T47D (cell line): ENCODE measurements around the gene C2CD3.

Experiments used
- DNase-seq, 2 experiments: peaks; one replicate each; pipeline versions ENCODE4 v3.0.0 to v3.0.0-alpha.2; 2011 to 2012; ENCODE audit warnings: low read depth in 1 of 2, low spot score in 1 of 2
- JUND ChIP-seq: IDR thresholded peaks from 2 replicates; pipeline ENCODE4 v1.6.1; 2012; ENCODE audit warnings: low read depth
- in situ Hi-C: cut with HindIII; loops from 2 replicates; pipeline ENCODE4 v1.10.0; 2016; ENCODE audit warnings: low sequenced_read_pairs, low pct_unique_long_range_greater_than_20kb

The C2CD3 gene

DNA sequence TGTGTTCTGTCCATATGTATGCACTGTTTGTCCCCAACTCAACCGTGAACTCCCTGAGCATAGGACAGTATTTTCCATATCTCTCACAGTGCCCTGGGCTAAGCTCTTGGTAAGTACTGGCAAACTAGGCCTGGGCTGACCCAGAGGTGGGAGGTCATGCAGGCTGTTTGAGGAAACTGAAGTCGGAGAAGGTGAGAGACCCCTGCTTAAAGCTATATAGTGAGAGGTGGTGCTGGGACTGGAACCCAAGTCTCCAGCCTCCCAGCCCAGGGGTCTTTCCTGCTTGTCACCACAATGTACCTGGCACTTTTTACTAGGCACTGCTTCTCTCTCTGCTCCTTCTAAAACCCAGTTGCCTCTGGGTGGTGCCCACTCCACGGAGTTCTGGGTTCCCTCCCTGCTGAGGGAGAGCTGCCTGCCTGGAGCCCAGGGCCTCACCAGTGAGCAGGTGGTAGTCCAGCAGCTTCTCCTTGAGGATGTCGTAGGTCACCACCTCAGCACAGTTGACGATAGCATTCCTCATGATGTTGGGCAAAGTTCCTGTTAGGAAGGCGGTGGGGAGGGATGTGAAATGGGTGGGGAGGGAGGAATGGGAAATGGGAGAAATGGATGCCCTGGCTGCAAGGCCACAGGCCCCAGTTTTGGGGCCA lies 166.6 kb downstream of the C2CD3 start:
- in situ Hi-C loops, result no loop called here
- TF ChIP-seq JUND, result no peak
- DNase-seq, result no peak

DNA sequence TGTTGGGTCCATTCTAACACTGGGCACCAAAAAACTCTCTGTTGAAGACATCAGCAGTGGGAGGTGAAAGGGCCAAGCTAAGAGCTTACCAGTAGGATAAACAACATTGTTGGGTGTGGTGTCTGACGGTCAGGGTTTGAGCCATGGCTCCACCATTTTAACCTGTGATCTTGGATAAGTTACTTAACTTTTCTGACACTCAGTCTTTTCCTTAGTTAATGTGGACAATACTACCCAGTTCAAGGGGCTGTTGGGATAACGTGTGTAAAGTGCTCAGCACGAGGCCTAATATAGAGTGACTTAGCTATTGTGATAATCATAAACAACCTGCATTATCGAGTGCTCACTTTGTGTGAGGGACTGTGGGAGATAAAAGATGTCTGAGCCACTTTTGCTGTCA lies 168.0 kb downstream of the C2CD3 start:
- in situ Hi-C loops, result no loop called here
- TF ChIP-seq JUND, result no peak
- no peak for DNase-seq

DNA sequence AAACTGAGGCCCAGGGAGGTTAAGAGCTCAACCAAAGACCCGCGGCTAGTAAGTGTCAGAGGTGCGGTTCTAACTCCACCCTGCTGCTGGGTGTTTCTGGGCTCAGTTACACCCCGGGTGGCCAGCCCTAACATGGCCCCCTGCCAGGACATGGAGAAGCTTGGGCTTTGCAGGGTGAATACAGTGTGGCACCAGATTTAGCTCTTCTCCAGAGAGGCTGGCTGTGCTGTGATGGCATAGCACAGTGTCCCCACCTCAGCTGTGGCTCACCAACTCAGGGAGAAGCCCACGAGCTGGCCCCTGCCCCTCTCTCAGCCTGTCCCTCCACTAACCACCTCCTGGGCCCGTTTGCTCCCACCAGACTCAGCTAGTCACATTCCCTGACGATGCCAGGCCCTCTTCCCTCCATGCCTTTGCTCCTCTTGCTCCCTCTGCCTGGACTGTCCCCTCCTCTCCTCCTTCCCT lies 168.9 kb downstream of the C2CD3 start:
- DNase-seq, result no peak
- in situ Hi-C loops, result no loop called here
- no peak for TF ChIP-seq JUND

DNA sequence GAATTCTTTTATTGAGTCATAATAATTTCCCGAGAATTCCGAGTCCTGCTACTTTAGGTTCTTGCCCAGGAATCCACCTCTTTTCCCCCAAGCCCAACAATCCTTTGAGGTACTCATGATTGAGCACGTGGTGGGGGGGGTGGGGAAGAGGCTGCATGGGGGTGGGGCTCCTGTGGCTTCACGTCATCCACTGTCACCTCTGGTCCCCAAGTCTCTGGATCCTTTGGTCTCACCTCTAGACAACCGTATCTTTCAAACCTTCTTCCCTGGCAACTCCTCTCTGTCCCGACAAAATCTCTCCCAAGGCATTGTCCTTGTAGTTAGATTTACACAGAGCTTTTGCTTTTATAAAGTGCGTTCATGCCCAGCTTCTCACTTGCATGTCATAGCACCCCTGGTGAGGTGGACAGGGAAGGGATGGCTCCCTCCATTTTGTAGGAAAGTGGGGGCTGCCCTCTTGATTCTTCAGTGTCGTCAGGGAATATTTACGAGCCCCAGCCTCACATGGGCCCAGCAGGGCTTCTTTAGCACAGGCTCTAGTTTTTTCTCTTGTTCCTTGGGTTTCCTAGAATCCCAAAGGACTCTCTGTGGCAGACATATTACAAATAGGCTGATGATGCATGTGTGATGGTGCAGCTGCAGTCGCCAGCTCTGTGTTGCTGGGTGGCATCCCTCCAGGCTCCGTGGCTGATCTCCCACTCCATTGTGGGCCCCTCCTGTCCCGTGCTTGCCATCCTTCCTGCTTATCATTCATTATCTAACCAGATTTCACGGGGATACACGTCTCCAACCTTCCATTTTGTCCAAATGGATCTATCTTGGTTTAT lies 170.3 kb downstream of the C2CD3 start:
- no peak for DNase-seq
- no peak for TF ChIP-seq JUND
- in situ Hi-C loops, result no loop called here

DNA sequence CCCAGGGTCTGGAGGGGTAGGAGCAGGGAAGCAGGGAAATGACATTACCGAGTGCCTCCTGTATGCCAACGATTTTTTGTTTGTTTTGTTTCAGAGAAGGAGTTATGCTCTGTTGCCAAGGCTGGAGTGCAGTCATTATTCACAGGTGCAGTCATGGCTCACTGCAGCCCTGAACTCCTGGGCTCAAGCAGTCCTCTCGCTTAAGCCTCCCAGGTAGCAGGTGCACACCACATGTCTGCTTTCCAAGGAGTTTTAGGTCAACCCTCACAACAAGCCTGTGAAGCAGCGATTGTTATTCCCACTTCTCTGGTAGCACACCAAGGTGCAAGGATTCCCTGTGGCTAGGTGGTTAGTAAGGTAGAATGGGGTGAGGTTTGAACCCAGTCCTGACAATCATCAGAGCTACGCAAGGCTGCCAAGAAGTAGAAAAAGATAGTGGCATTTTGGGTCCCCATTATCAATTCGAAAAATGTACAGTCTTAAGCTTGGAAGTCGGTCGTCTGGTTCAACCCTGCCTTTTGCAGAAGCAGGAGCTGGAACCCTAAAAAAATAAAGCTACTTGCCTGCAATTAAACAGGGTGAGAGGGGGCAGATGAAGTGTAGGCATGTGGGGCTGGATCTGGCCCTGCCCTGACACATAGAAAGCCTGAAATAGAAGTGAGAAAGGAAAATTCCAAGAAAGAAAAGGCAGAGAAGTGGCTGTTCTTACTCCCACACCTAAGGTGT lies 171.1 kb downstream of the C2CD3 start:
- no peak for DNase-seq
- in situ Hi-C loops, result no loop called here
- TF ChIP-seq JUND, result no peak

DNA sequence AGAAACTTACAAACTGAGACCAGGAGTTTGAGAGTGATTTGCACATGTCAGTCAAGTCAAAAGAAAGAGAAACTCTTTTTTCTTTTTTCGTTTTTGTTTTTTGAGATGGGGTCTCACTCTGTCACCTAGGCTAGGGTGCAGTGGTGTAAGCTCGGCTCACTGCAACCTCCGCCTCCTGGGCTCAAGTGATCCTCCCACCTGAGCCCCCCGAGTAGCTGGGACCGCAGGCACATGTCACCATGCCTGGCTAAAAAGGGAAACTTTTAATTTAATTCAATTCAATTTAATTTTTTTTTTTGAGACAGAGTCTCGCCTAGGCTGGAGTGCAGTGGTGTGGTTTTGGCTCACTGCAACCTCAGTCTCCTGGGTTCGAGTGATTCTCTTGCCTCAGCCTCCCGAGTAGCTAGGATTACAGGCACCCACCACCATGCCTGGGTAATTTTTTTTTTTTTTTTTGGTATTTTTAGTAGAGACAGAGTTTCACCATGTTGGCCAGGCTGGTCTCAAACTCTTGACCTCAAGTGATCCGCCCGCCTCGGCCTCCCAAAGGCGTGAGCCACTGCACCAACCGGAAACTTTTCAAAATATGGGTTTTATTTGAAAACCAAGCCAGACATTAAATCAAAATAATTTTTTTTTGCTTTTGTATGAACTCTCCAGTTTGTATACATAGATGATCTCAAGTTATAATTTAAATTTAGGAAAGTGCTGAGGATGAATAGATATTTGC lies 171.8 kb downstream of the C2CD3 start:
- no peak for DNase-seq
- in situ Hi-C loops, result no loop called here
- TF ChIP-seq JUND, result no peak

DNA sequence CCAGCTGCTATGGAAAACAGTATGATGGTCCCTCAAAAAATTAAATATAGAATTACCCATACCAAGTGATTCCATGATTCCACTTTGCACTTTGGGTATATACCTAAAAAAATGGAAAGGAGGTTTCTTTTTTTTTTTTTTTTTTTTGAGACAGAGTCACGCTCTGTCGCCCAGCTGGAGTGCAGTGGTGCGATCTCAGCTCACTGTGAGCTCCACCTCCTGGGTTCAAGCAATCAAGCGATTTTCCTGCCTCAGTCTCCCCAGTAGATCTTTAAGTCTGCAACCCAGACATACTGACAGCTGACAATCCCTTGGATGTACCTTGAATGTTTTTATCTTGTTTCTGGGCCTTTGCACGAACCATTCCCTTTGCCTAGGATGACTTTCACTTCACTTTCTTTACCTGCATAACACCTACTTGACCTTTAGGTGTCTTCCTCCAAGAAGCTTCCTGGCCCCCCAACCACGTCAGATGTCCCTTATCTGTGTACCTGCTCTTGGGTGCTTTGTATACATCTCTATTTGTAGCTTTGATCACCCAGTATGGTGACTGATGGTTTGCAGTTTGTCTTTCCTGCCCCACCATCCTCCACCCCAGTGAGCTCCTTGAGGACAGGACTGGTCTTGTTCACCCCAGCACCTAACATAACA lies 173.6 kb downstream of the C2CD3 start:
- no peak for DNase-seq
- in situ Hi-C loops, result no loop called here
- TF ChIP-seq JUND, result no peak

DNA sequence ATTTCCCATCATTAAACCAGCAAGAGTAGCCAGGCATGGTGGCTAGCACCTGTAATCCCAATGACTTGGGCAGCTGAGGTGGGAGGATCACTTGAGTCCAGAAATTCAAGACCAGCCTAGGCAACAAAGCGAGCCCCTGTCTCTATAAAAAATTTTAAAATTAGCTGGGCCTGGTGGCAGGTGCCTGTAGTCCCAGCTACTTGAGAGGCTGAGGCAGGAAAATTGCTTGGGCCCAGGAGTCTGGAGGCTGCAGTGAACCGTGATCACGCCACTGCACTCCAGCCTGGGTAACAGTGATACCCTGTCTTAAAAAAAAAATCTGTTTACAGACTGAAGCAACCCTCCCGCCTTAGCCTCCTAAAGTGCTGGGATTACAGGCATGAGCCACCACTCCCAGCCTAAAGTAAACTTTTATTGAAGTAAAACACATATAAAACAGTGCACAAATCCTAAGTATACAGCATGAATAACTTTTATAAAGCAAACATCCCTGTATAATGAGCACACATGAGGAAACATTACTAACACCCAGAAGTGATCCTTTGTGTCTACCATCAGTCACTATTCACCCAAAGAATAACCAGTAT lies 174.5 kb downstream of the C2CD3 start:
- TF ChIP-seq JUND, result no peak
- in situ Hi-C loops, result no loop called here
- no peak for DNase-seq

DNA sequence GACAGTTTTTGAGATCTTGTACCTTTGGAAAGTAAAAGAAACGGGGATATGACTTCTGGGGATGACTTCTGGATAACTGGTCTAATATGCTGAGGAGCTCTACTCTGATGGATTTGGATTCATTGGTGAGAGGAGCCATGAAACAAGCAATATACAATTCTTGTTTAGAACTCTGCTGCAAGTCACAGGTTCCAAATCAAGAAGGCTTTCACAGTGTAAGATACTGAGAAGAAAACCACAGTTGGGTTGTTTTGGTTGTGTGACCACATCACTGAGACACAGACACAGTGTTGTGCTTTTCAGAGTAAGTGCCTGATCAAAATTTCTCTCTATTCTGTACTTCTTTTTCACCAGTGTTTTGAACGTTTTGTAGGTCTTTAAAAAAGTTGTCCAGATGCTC lies 175.1 kb downstream of the C2CD3 start:
- no peak for TF ChIP-seq JUND
- in situ Hi-C loops, result no loop called here

DNA sequence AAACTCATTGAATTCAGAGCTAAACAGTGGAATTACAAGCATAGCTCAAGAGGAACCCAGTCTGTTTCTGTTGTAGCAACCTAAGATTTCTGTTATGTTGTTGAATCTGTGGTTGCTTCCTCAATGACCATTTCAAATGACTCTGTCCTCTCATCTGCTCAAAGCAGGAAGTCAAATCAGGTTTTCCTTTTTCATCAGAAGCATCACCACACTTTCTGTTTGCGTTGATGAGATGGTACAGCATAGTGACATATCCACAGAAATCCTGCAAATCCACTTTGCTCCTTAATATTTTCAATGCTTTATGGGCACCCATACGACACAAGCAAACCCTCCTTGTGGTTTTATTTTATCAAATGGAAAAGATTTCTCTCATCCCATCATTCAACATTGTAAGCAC lies 175.6 kb downstream of the C2CD3 start:
- no peak for TF ChIP-seq JUND
- DNase-seq, result no peak
- in situ Hi-C loops, result no loop called here

More for the DNA sequence above, 175.1 kb downstream of the C2CD3 start:
- no peak for DNase-seq

DNA sequence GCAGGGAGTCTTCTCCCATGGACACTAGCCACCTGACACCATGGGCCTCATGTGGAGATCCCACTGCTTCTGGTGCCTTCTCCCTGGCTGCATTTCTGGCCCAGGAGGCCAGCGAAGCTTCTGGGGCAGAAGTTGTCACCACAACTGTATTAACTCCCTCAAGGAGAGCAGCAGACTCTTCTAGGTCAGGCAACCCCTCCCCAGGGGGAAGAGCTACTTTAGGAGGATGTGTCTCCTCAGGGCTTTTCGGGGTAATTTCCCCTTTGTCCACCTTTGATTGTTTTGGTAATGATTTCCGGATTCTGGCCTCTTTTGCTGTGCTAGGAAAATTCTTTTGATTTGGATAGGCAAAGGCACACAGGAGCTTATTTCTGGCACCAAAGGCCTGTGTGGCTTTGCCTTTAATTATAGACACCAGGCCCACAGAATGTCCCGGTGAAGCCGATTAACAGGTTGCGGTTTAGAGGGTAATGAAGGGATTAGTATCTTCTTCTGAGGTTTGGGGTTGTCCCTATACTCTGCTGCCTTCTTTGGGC lies 179.3 kb downstream of the C2CD3 start:
- no peak for DNase-seq
- TF ChIP-seq JUND, result no peak
- in situ Hi-C loops, result no loop called here
